ENCODE measurements around the gene UEVLD. TPM values are rescaled to one million over a fixed set of nuclear protein-coding genes. Genes with fewer than 3 reads are reported as not detected.

The UEVLD gene
- total RNA-seq, 4 donors from 2014 or later = 27.4 to 58.8 (median 30.3) TPM

DNA sequence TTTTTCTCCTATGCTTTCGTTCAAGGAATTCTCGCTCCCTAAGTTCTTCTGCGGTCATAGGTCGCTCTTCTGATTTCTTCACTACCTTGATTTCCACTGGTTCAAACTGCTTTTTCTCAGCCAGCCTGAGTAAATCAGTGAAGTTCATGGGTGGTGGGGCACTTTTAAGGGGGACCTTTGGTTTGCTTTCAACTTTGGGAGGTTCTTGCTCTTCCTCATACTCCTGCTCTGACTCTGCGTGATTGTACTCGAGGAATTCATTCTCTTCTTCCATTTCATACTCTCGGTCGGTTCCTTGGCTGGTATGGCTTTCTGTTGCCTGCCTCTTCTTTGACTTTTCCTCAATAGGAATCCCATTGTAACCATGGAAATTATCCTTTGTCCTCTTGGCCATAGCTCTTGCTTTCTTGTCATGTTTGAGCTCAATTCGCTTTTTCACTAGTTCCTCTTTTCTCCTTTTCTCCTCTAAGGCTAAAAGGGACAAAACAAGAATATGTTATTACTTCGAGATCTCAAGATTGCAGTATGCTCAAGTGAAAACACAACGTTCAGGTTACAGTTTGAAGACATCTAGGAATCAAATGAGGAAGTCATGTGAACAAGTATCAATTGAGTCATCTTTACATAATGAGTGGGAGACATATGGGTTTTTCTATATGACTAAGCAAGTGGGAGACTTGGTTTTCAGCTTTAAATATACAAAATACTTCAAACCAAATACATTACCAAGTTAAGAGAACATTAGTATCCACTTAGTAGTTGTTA is 27.3 kb upstream of the UEVLD start:
- in situ Hi-C loops (cut with MboI; ENCODE audit: low sequenced_read_pairs in 4 of 4) = no loop called here
- Histone ChIP-seq H3K27me3 (no peaks in the 10 kb centered on the region), H3K27ac (no peak overlapping the region), H3K4me1 (peaks cover 14 to 18% of the 10 kb centered on the region in 2 donors), H3K4me3 (no peak overlapping the region), H3K36me3 (peaks cover 0 to 34% of the 10 kb centered on the region in 2 donors), H3K9me3 (no peaks in the 10 kb centered on the region)
- TF ChIP-seq, protein P1, sequence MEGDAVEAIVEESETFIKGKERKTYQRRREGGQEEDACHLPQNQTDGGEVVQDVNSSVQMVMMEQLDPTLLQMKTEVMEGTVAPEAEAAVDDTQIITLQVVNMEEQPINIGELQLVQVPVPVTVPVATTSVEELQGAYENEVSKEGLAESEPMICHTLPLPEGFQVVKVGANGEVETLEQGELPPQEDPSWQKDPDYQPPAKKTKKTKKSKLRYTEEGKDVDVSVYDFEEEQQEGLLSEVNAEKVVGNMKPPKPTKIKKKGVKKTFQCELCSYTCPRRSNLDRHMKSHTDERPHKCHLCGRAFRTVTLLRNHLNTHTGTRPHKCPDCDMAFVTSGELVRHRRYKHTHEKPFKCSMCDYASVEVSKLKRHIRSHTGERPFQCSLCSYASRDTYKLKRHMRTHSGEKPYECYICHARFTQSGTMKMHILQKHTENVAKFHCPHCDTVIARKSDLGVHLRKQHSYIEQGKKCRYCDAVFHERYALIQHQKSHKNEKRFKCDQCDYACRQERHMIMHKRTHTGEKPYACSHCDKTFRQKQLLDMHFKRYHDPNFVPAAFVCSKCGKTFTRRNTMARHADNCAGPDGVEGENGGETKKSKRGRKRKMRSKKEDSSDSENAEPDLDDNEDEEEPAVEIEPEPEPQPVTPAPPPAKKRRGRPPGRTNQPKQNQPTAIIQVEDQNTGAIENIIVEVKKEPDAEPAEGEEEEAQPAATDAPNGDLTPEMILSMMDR (IDR thresholded peaks at IDR 0.05 in 4 of 5, conservative IDR thresholded peaks at IDR 0.05 in 1 of 5) = no peak
- TF ChIP-seq POLR2A (IDR thresholded peaks at IDR 0.05) = no peak
- ATAC-seq = no peak
- no peak for DNase-seq
- intact Hi-C loops (cut with DNase I; ENCODE audit: low total_unique reads) = no loop called here

GRCh38 chr11:18614667-18615066 is 26.1 kb upstream of the UEVLD start:
- H3K27ac ChIP-seq = no peak overlapping the region
- no peak overlapping the region for H3K4me3 ChIP-seq
- no peak for ATAC-seq
- no peak for TF ChIP-seq POLR2A (IDR thresholded peaks at IDR 0.05)
- TF ChIP-seq, protein P1 (IDR thresholded peaks at IDR 0.05 in 4 of 5, conservative IDR thresholded peaks at IDR 0.05 in 1 of 5) = no peak
- H3K9me3 ChIP-seq = no peaks in the 10 kb centered on the region
- no peaks in the 10 kb centered on the region for H3K27me3 ChIP-seq
- in situ Hi-C loops (cut with MboI; ENCODE audit: low sequenced_read_pairs in 4 of 4) (no loop called here), intact Hi-C loops (cut with DNase I; ENCODE audit: low total_unique reads) (no loop called here)
- DNase-seq = no peak
- H3K36me3 ChIP-seq = peaks cover 0 to 45% of the 10 kb centered on the region in 2 donors
- H3K4me1 ChIP-seq = peaks cover 14 to 18% of the 10 kb centered on the region in 2 donors

DNA sequence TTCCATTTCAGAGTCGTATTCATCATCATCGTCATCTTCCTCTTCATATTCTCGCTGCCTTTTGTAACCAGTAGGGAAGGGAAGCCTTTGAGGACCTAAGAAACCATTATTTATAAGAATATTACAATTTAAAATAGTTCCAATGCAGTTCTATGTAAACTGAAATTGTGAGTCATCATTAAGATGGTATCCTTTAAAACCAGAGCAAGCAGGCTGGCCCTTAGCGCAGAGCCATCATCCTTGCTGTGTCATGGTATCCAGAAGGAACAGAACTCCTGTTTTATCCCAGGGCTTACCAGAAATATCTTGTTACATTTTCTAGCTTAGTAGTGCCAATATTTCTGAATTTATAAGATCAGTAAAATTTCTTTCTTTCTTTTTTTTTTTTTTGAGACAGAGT is 23.9 kb upstream of the UEVLD start:
- in situ Hi-C loops (cut with MboI; ENCODE audit: low sequenced_read_pairs in 4 of 4) = no loop called here
- intact Hi-C loops (cut with DNase I; ENCODE audit: low total_unique reads) = no loop called here
- peaks cover 0 to 59% of the 10 kb centered on the region in 2 donors for H3K36me3 ChIP-seq
- no peak for ATAC-seq
- H3K27me3 ChIP-seq = no peaks in the 10 kb centered on the region
- TF ChIP-seq, protein P1 (IDR thresholded peaks at IDR 0.05 in 4 of 5, conservative IDR thresholded peaks at IDR 0.05 in 1 of 5) = no peak
- no peak for TF ChIP-seq POLR2A (IDR thresholded peaks at IDR 0.05)
- H3K4me3 ChIP-seq = no peak overlapping the region
- DNase-seq = no peak
- no peaks in the 10 kb centered on the region for H3K9me3 ChIP-seq
- H3K4me1 ChIP-seq = no peaks in the 10 kb centered on the region
- no peak overlapping the region for H3K27ac ChIP-seq

DNA sequence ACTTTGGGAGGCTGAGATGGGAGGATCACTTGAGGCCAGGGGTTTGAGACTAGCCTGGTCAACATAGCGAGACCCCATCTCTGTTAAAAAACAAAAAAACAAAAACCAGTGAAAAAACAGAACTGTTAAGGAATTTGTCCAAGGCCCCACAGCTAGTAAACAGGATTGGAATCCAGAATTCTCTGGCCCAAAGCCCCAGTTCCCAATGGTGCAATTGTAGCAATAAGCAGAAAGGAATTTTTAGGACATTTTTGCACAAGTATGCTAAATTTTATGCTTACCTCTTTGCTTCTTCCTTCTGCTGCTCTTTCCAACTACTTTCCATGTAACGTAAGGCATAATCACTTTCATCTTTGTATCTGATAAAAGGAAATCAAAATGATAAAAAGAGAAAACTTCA is 22.7 kb upstream of the UEVLD start:
- ATAC-seq (no peak), DNase-seq (no peak)
- Histone ChIP-seq H3K36me3 (peaks cover 0 to 59% of the 10 kb centered on the region in 2 donors), H3K4me3 (no peak overlapping the region), H3K9me3 (no peaks in the 10 kb centered on the region), H3K27me3 (no peaks in the 10 kb centered on the region), H3K27ac (no peak overlapping the region), H3K4me1 (no peaks in the 10 kb centered on the region)
- in situ Hi-C loops (cut with MboI; ENCODE audit: low sequenced_read_pairs in 4 of 4) = no loop called here
- intact Hi-C loops (cut with DNase I; ENCODE audit: low total_unique reads) = no loop called here
- TF ChIP-seq, protein P1 (IDR thresholded peaks at IDR 0.05 in 4 of 5, conservative IDR thresholded peaks at IDR 0.05 in 1 of 5) = no peak
- TF ChIP-seq POLR2A (IDR thresholded peaks at IDR 0.05) = no peak

Measured in gastrocnemius medialis (tissue), 4 donors.